Astrocyte (in vitro differentiated cells and primary cell): ENCODE data around the gene C4orf33. TPM values are rescaled to one million over a fixed set of nuclear protein-coding genes. Genes with fewer than 3 reads are reported as not detected.

ENCODE experiments used
- DNase-seq: peaks from one replicate; pipeline ENCODE4 v3.0.0-alpha.2; 2010; ENCODE audit warnings: low read depth
- FAIRE-seq: peaks from 2 replicates; lab custom pipeline; 2011; peaks lifted over from hg19 to GRCh38; lab: Jason Lieb, UNC
- H2AFZ ChIP-seq: 2 replicates; pipeline ENCODE4 v1.6.0; 2012; ENCODE audit warnings: low read depth, low read length, inconsistent platforms
- H3K27ac ChIP-seq: 2 replicates; pipeline ENCODE4 v1.5.1; 2011; ENCODE audit warnings: low read depth, low read length, inconsistent platforms
- H3K27me3 ChIP-seq: 2 replicates; pipeline ENCODE4 v1.6.0; 2011; ENCODE audit warnings: low read length, inconsistent platforms; ENCODE audit not compliant: insufficient read depth
- H3K36me3 ChIP-seq: 2 replicates; pipeline ENCODE4 v1.5.1; 2011; ENCODE audit warnings: low read length, inconsistent platforms; ENCODE audit not compliant: insufficient read depth
- H3K4me1 ChIP-seq: 2 replicates; pipeline ENCODE4 v1.5.1; 2011; ENCODE audit warnings: low read length, inconsistent platforms; ENCODE audit not compliant: insufficient read depth
- H3K4me2 ChIP-seq: 2 replicates; pipeline ENCODE4 v1.6.0; 2012; ENCODE audit warnings: low read length, inconsistent platforms
- H3K4me3 ChIP-seq: 2 replicates; pipeline ENCODE4 v1.5.1; 2011; ENCODE audit warnings: low read depth, mild to moderate bottlenecking, low read length, inconsistent platforms; ENCODE audit not compliant: insufficient read depth
- H3K79me2 ChIP-seq: 2 replicates; pipeline ENCODE4 v1.6.0; 2012; ENCODE audit warnings: mild to moderate bottlenecking, low read length, inconsistent platforms; ENCODE audit not compliant: insufficient read depth
- H3K9ac ChIP-seq: 2 replicates; pipeline ENCODE4 v1.6.0; 2012; ENCODE audit warnings: mild to moderate bottlenecking, low read length, inconsistent platforms
- H3K9me3 ChIP-seq: 2 replicates; pipeline ENCODE4 v1.5.1; 2012; ENCODE audit warnings: low read depth, mild to moderate bottlenecking, low read length, inconsistent platforms; ENCODE audit not compliant: insufficient read depth
- H4K20me1 ChIP-seq: 2 replicates; pipeline ENCODE4 v1.6.0; 2012; ENCODE audit warnings: low read length, inconsistent platforms; ENCODE audit not compliant: insufficient read depth
- H3K27ac Mint-ChIP-seq: one replicate; pipeline ENCODE4 v1.8.0; 2021; ENCODE audit warnings: mild to moderate bottlenecking, mixed read lengths; ENCODE audit not compliant: unreplicated experiment
- H3K27me3 Mint-ChIP-seq: one replicate; pipeline ENCODE4 v1.8.0; 2021; ENCODE audit warnings: low read depth, mixed read lengths; ENCODE audit not compliant: unreplicated experiment
- H3K36me3 Mint-ChIP-seq: one replicate; pipeline ENCODE4 v1.8.0; 2021; ENCODE audit warnings: low read depth, mixed read lengths; ENCODE audit not compliant: unreplicated experiment
- H3K4me1 Mint-ChIP-seq: one replicate; pipeline ENCODE4 v1.8.0; 2021; ENCODE audit warnings: low read depth, mixed read lengths; ENCODE audit not compliant: unreplicated experiment
- H3K4me3 Mint-ChIP-seq: one replicate; pipeline ENCODE4 v1.8.0; 2021; ENCODE audit warnings: mild to moderate bottlenecking, moderate library complexity, mixed read lengths; ENCODE audit not compliant: unreplicated experiment
- H3K9me3 Mint-ChIP-seq: one replicate; pipeline ENCODE4 v1.8.0; 2021; ENCODE audit warnings: mild to moderate bottlenecking, mixed read lengths; ENCODE audit not compliant: unreplicated experiment
- EZH2 ChIP-seq: IDR thresholded peaks from 2 replicates; pipeline ENCODE4 v1.6.1; 2012; ENCODE audit warnings: mild to moderate bottlenecking, low read length, inconsistent platforms; ENCODE audit not compliant: insufficient read depth
- total RNA-seq: library from RNA; stranded (reverse); gene quantifications from 2 replicates; pipeline ENCODE4 v1.2.1, GENCODE V29; 2021
- TF ChIP-seq, protein P1 (sequence below): IDR thresholded peaks from 2 replicates; pipeline ENCODE4 v1.5.1; 2011; ENCODE audit warnings: low read depth, mild to moderate bottlenecking, inconsistent platforms, low read length, moderate library complexity; ENCODE audit not compliant: insufficient read depth

Gene C4orf33
- total RNA-seq, 1 donor from 2014 or later, result 10.6 TPM

DNA sequence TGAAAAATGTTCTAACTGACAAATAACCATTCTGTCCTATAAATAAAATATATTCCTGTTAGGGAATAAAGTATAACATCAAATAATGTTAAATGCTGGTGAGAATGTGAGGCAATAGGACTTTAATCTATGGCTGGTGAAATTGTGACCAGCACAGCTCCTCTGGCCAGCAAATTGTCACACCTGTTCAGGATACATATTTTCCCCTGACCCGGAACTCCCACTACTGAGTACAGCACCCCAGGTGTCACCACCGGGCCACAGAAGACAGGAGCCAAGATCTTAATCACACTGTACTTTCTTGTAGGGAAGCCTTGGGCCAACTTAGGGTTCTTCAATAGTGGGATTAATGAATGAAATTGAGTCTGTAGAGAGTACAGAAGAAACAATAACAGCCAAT lies 33.2 kb downstream of the C4orf33 start:
- Mint-ChIP-seq H3K4me3 (no peak overlapping the region), H3K36me3 (peaks cover 2% of the 10 kb centered on the region), H3K27ac (no peak overlapping the region), H3K9me3 (peaks cover 13% of the 10 kb centered on the region), H3K27me3 (no peaks in the 10 kb centered on the region), H3K4me1 (no peaks in the 10 kb centered on the region)
- Histone ChIP-seq H3K9me3 (no peaks in the 10 kb centered on the region), H3K4me2 (no peak overlapping the region), H3K4me1 (no peaks in the 10 kb centered on the region), H3K36me3 (no peaks in the 10 kb centered on the region), H2AFZ (no peak overlapping the region), H3K27me3 (no peaks in the 10 kb centered on the region), H3K27ac (no peak overlapping the region), H3K9ac (no peak overlapping the region), H3K4me3 (no peak overlapping the region), H3K79me2 (no peaks in the 10 kb centered on the region), H4K20me1 (no peaks in the 10 kb centered on the region)
- DNase-seq (no peak), FAIRE-seq (no peak)
- TF ChIP-seq, protein P1, sequence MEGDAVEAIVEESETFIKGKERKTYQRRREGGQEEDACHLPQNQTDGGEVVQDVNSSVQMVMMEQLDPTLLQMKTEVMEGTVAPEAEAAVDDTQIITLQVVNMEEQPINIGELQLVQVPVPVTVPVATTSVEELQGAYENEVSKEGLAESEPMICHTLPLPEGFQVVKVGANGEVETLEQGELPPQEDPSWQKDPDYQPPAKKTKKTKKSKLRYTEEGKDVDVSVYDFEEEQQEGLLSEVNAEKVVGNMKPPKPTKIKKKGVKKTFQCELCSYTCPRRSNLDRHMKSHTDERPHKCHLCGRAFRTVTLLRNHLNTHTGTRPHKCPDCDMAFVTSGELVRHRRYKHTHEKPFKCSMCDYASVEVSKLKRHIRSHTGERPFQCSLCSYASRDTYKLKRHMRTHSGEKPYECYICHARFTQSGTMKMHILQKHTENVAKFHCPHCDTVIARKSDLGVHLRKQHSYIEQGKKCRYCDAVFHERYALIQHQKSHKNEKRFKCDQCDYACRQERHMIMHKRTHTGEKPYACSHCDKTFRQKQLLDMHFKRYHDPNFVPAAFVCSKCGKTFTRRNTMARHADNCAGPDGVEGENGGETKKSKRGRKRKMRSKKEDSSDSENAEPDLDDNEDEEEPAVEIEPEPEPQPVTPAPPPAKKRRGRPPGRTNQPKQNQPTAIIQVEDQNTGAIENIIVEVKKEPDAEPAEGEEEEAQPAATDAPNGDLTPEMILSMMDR, result no peak
- TF ChIP-seq EZH2, result no peak

DNA sequence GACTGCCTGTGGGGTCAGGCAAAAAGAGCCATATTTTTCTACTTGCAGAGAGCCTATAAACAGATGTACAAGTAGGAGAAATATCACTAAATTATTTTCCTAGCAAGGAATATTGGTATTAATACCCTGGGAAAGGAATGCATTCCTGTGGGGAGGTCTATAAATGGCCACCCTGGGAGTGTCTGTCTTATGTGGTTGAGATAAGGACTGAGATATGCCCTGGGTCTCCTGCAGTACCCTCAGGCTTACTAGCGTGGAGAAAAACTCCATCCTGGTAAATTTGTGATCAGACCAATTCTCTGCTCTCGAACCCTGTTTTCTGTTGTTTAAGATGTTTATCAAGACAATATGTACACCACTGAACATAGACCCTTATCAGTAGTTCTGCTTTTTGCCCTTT lies 35.4 kb downstream of the C4orf33 start:
- H3K36me3 Mint-ChIP-seq, result no peaks in the 10 kb centered on the region
- no peaks in the 10 kb centered on the region for H3K4me1 Mint-ChIP-seq

DNA sequence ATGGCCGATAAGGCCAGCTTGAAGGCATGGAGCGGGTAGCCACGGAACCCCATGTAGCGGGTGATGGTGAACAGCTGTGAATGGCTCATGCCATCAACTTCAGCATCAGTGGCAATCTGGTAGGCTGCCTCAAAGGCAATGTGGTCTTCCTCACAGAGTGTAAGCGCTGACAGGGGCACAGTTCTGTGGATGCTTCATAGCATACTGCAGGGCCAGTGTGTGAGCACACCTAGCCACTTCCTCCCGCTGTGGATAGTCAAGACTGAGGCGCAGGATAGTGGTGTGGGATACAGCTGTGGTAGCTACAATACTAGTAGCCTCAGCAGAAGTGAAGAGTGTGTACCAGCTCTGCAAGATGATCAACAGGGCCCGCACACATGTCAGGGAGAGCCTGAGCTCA lies 40.5 kb downstream of the C4orf33 start:
- Histone ChIP-seq H3K27ac (no peak overlapping the region), H4K20me1 (no peaks in the 10 kb centered on the region), H3K4me2 (no peak overlapping the region), H3K27me3 (no peaks in the 10 kb centered on the region), H3K4me1 (no peaks in the 10 kb centered on the region), H3K79me2 (no peaks in the 10 kb centered on the region), H3K9ac (no peak overlapping the region), H3K4me3 (no peak overlapping the region), H3K36me3 (no peaks in the 10 kb centered on the region), H3K9me3 (no peaks in the 10 kb centered on the region), H2AFZ (no peak overlapping the region)
- TF ChIP-seq, protein P1, result no peak
- TF ChIP-seq EZH2, result no peak
- Mint-ChIP-seq H3K4me1 (no peaks in the 10 kb centered on the region), H3K4me3 (no peak overlapping the region), H3K27ac (no peak overlapping the region), H3K9me3 (peaks cover 5% of the 10 kb centered on the region), H3K36me3 (no peaks in the 10 kb centered on the region), H3K27me3 (no peaks in the 10 kb centered on the region)
- DNase-seq (no peak), FAIRE-seq (no peak)

More for the DNA sequence above, 35.4 kb downstream of the C4orf33 start:
- H4K20me1 ChIP-seq, result no peaks in the 10 kb centered on the region
- no peak overlapping the region for H2AFZ ChIP-seq
- H3K27ac Mint-ChIP-seq, result no peak overlapping the region
- H3K36me3 ChIP-seq, result no peaks in the 10 kb centered on the region
- FAIRE-seq (no peak), DNase-seq (no peak)
- no peaks in the 10 kb centered on the region for H3K4me1 ChIP-seq
- H3K4me3 Mint-ChIP-seq, result no peak overlapping the region
- H3K9me3 ChIP-seq, result no peaks in the 10 kb centered on the region
- no peak overlapping the region for H3K9ac ChIP-seq
- H3K79me2 ChIP-seq, result no peaks in the 10 kb centered on the region
- no peak for TF ChIP-seq EZH2
- TF ChIP-seq, protein P1, result no peak
- H3K4me2 ChIP-seq, result no peak overlapping the region
- H3K4me3 ChIP-seq, result no peak overlapping the region
- peaks cover 8% of the 10 kb centered on the region for H3K9me3 Mint-ChIP-seq
- no peaks in the 10 kb centered on the region for H3K27me3 ChIP-seq
- no peak overlapping the region for H3K27ac ChIP-seq
- H3K27me3 Mint-ChIP-seq, result no peaks in the 10 kb centered on the region
